Neuronal stem cell (in vitro differentiated cells): ENCODE results near the gene AK6.

Experiments used
- DNase-seq: peaks from one replicate; pipeline ENCODE4 v3.0.0-alpha.2; 2013; ENCODE audit warnings: low spot score
- H2AFZ ChIP-seq: one replicate; pipeline ENCODE4 v1.6.1; 2013; ENCODE audit warnings: mild to moderate bottlenecking, low read length, inconsistent platforms
- H2AK5ac ChIP-seq: 2 replicates; pipeline ENCODE4 v1.6.1; 2013; ENCODE audit warnings: low read depth, mild to moderate bottlenecking, inconsistent platforms, low read length, moderate library complexity, mixed read lengths
- H2BK120ac ChIP-seq: 2 replicates; pipeline ENCODE4 v1.6.1; 2013; ENCODE audit warnings: low read depth, mild to moderate bottlenecking, inconsistent platforms, low read length, moderate library complexity, mixed read lengths
- H2BK12ac ChIP-seq: one replicate; pipeline ENCODE4 v1.6.1; 2013; ENCODE audit warnings: low read length, inconsistent platforms
- H2BK15ac ChIP-seq: 2 replicates; pipeline ENCODE4 v1.6.1; 2013; ENCODE audit warnings: mild to moderate bottlenecking, low read length, inconsistent platforms, mixed read lengths
- H2BK5ac ChIP-seq: one replicate; pipeline ENCODE4 v1.6.1; 2013; ENCODE audit warnings: inconsistent platforms, mild to moderate bottlenecking, low read length, moderate library complexity
- H3K14ac ChIP-seq: one replicate; pipeline ENCODE4 v1.6.1; 2013; ENCODE audit warnings: low read length, inconsistent platforms
- H3K18ac ChIP-seq: 2 replicates; pipeline ENCODE4 v1.6.1; 2013; ENCODE audit warnings: low read length, inconsistent platforms
- H3K23ac ChIP-seq: 2 replicates; pipeline ENCODE4 v1.6.1; 2013; ENCODE audit warnings: low read depth, mild to moderate bottlenecking, mixed read lengths, low read length, inconsistent platforms; ENCODE audit not compliant: poor library complexity
- H3K27ac ChIP-seq: replicated peaks from 3 replicates; pipeline ENCODE4 v1.5.1; 2013; ENCODE audit warnings: low read length, inconsistent platforms
- H3K27me3 ChIP-seq, 3 experiments: 2 replicates each; pipeline ENCODE4 v1.6.1; 2013; ENCODE audit warnings: low read length in 3 of 3, mild to moderate bottlenecking in 2 of 3, inconsistent platforms in 1 of 3, low read depth in 1 of 3, mixed read lengths in 1 of 3, moderate library complexity in 1 of 3; ENCODE audit not compliant: control insufficient read depth in 3 of 3, insufficient read depth in 3 of 3
- H3K36me3 ChIP-seq, 2 donors: replicated peaks in 1 of 2; 2 replicates each; pipeline ENCODE4 v1.6.1; 2013; ENCODE audit warnings: low read length in 2 of 2; ENCODE audit not compliant: control insufficient read depth in 2 of 2, insufficient read depth in 2 of 2
- H3K4ac ChIP-seq: 2 replicates; pipeline ENCODE4 v1.6.1; 2013; ENCODE audit warnings: inconsistent platforms, mild to moderate bottlenecking, low read length, moderate library complexity
- H3K4me1 ChIP-seq, 2 donors: 1 replicate in 1 of 2; 2 replicates in 1 of 2; pipeline ENCODE4 v1.6.1; 2013; ENCODE audit warnings: low read length in 2 of 2, low read depth in 1 of 2; ENCODE audit not compliant: control insufficient read depth in 2 of 2, insufficient read depth in 1 of 2
- H3K4me2 ChIP-seq: one replicate; pipeline ENCODE4 v1.6.1; 2013; ENCODE audit warnings: mild to moderate bottlenecking, low read length, inconsistent platforms; ENCODE audit not compliant: insufficient read depth, poor library complexity, severe bottlenecking
- H3K4me3 ChIP-seq, 2 donors: 2 replicates each; pipeline ENCODE4 v1.5.1; 2013; ENCODE audit warnings: low read length in 2 of 2, mild to moderate bottlenecking in 2 of 2, inconsistent platforms in 1 of 2, moderate library complexity in 1 of 2
- H3K79me1 ChIP-seq: one replicate; pipeline ENCODE4 v1.6.1; 2013; ENCODE audit warnings: low read depth, mild to moderate bottlenecking, inconsistent platforms, low read length, moderate library complexity
- H3K9ac ChIP-seq: one replicate; pipeline ENCODE4 v1.6.1; 2013; ENCODE audit warnings: mild to moderate bottlenecking, low read depth, low read length, inconsistent platforms; ENCODE audit not compliant: poor library complexity
- H3K9me3 ChIP-seq, 2 donors: replicated peaks in 1 of 2; 2 replicates each; pipeline versions ENCODE3 to v1.6.1; 2013; ENCODE audit warnings: low read length in 2 of 2, mild to moderate bottlenecking in 2 of 2, inconsistent platforms in 1 of 2, low read depth in 1 of 2, mixed read lengths in 1 of 2, moderate library complexity in 1 of 2; ENCODE audit not compliant: control insufficient read depth in 2 of 2, insufficient read depth in 1 of 2
- H4K8ac ChIP-seq: one replicate; pipeline ENCODE4 v1.6.1; 2013; ENCODE audit warnings: low read depth, mild to moderate bottlenecking, inconsistent platforms, low read length, moderate library complexity
- H4K91ac ChIP-seq: one replicate; pipeline ENCODE4 v1.6.1; 2013; ENCODE audit warnings: low read length, low read depth, mild to moderate bottlenecking, inconsistent platforms; ENCODE audit not compliant: poor library complexity
- WGBS, 2 donors: extraction: QIAGEN DNeasy Blood & Tissue Kit; methylation state at CpG; one replicate each; pipeline ENCODE4 v1.1.7; 2013; ENCODE audit warnings: missing lambda C conversion rate in 2 of 2, mixed read lengths in 1 of 2; ENCODE audit not compliant: insufficient read length in 2 of 2, insufficient replicate concordance in 1 of 2; ENCODE audit errors: extremely low coverage in 2 of 2; 5-methylcytosine and 5-hydroxymethylcytosine counted together

AK6 gene

GRCh38 chr5:69367697-69368279 is 1.5 kb downstream of the AK6 start:
- Histone ChIP-seq H3K79me1 (peaks cover 3% of the 10 kb centered on the region), H2BK12ac (no peak overlapping the region), H4K91ac (no peak overlapping the region), H2BK5ac (no peak overlapping the region), H3K14ac (no peak overlapping the region), H3K23ac (no peak overlapping the region), H2BK120ac (no peak overlapping the region), H2AK5ac (no peak overlapping the region), H3K9me3 (no peaks in the 10 kb centered on the region), H3K4me3 (peak overlapping the region in 1 of 2 donors; percentile 92), H3K18ac (no peak overlapping the region), H3K4me2 (no peak overlapping the region), H2BK15ac (no peak overlapping the region), H3K27ac (no peak overlapping the region), H3K4ac (no peak overlapping the region), H3K4me1 (peaks cover 2 to 8% of the 10 kb centered on the region in 2 donors), H3K9ac (no peak overlapping the region), H2AFZ (no peak overlapping the region), H4K8ac (no peak overlapping the region), H3K27me3 (no peaks in the 10 kb centered on the region), H3K36me3 (peaks cover 16 to 49% of the 10 kb centered on the region in 2 donors)
- no CpG with 5 or more reads among the region's 11 CpGs for WGBS, 2 donors
- DNase-seq = no peak

- no peak overlapping the region for H4K91ac ChIP-seq
- no peak overlapping the region for H3K4me2 ChIP-seq
- no peaks in the 10 kb centered on the region for H3K27me3 ChIP-seq
- H3K27ac ChIP-seq = no peak overlapping the region
- no peak overlapping the region for H2AFZ ChIP-seq
- H3K9me3 ChIP-seq = no peaks in the 10 kb centered on the region
- WGBS, 2 donors = no CpG with 5 or more reads among the region's 3 CpGs
- peaks cover 3% of the 10 kb centered on the region for H3K79me1 ChIP-seq
- no peak overlapping the region for H3K23ac ChIP-seq
- H2BK5ac ChIP-seq = no peak overlapping the region
- H3K36me3 ChIP-seq = peaks cover 17 to 65% of the 10 kb centered on the region in 2 donors
- H2AK5ac ChIP-seq = no peak overlapping the region
- no peak overlapping the region for H3K4me3 ChIP-seq
- no peak overlapping the region for H4K8ac ChIP-seq
- no peak for DNase-seq
- H3K14ac ChIP-seq = no peak overlapping the region
- H2BK12ac ChIP-seq = no peak overlapping the region
- H2BK120ac ChIP-seq = no peak overlapping the region
- no peak overlapping the region for H3K18ac ChIP-seq
- no peak overlapping the region for H2BK15ac ChIP-seq
- H3K9ac ChIP-seq = no peak overlapping the region
- H3K4me1 ChIP-seq = peaks cover 0 to 2% of the 10 kb centered on the region in 2 donors
- no peak overlapping the region for H3K4ac ChIP-seq
Observed at GRCh38 chr5:69364850-69365249, 4.5 kb downstream of the AK6 start.

- WGBS, 2 donors = no CpG with 5 or more reads among the region's 3 CpGs
- Histone ChIP-seq H3K9me3 (no peaks in the 10 kb centered on the region), H3K4me2 (no peak overlapping the region), H3K9ac (no peak overlapping the region), H2BK12ac (no peak overlapping the region), H3K79me1 (peaks cover 3% of the 10 kb centered on the region), H4K91ac (no peak overlapping the region), H2AFZ (no peak overlapping the region), H2BK5ac (no peak overlapping the region), H3K14ac (no peak overlapping the region), H2AK5ac (no peak overlapping the region), H3K4me1 (peaks cover 0 to 2% of the 10 kb centered on the region in 2 donors), H3K4ac (no peak overlapping the region), H3K23ac (no peak overlapping the region), H4K8ac (no peak overlapping the region), H2BK15ac (no peak overlapping the region), H3K18ac (no peak overlapping the region), H3K4me3 (no peak overlapping the region), H3K27ac (no peak overlapping the region), H3K27me3 (no peaks in the 10 kb centered on the region), H3K36me3 (peaks cover 17 to 69% of the 10 kb centered on the region in 2 donors), H2BK120ac (no peak overlapping the region)
- DNase-seq = no peak
Observed at GRCh38 chr5:69364414-69364813, 4.9 kb downstream of the AK6 start.

GRCh38 chr5:69360442-69360841 is 8.9 kb downstream of the AK6 start:
- Histone ChIP-seq H3K18ac (no peak overlapping the region), H2BK5ac (no peak overlapping the region), H3K4me3 (no peak overlapping the region), H4K91ac (no peak overlapping the region), H2AK5ac (no peak overlapping the region), H3K23ac (no peak overlapping the region), H3K9ac (no peak overlapping the region), H3K27me3 (no peaks in the 10 kb centered on the region), H3K9me3 (no peaks in the 10 kb centered on the region), H3K4me1 (no peaks in the 10 kb centered on the region), H2BK120ac (no peak overlapping the region), H3K36me3 (peaks cover 8 to 72% of the 10 kb centered on the region in 2 donors), H3K79me1 (no peaks in the 10 kb centered on the region), H3K4me2 (no peak overlapping the region), H4K8ac (no peak overlapping the region), H3K4ac (no peak overlapping the region), H2AFZ (no peak overlapping the region), H3K14ac (no peak overlapping the region), H2BK15ac (no peak overlapping the region), H2BK12ac (no peak overlapping the region), H3K27ac (no peak overlapping the region)
- no peak for DNase-seq
- no CpG with 5 or more reads among the region's 1 CpG for WGBS, 2 donors
